Astrocyte (in vitro differentiated cells and primary cell): ENCODE data around the gene LMOD3.

Experiments
- CTCF ChIP-seq: IDR thresholded peaks from 2 replicates; pipeline ENCODE4 v1.5.1; 2011; ENCODE audit warnings: low read depth, mild to moderate bottlenecking, inconsistent platforms, low read length, moderate library complexity; ENCODE audit not compliant: insufficient read depth
- EZH2 ChIP-seq: IDR thresholded peaks from 2 replicates; pipeline ENCODE4 v1.6.1; 2012; ENCODE audit warnings: mild to moderate bottlenecking, low read length, inconsistent platforms; ENCODE audit not compliant: insufficient read depth

- no peak for TF ChIP-seq CTCF
- TF ChIP-seq EZH2, result no peak
These were observed 19.3 kb downstream of the LMOD3 start for GRCh38 chr3:69103123-69103522.
